ENCODE measurements around the gene PDPN. TPM values are rescaled to one million over a fixed set of nuclear protein-coding genes. Genes with fewer than 3 reads are reported as not detected.

Gene PDPN
- total and polyA plus RNA-seq, 2 of the 4 experiments (the other 2 are of a cell fraction) = 0.31 TPM; not detected in 1

DNA sequence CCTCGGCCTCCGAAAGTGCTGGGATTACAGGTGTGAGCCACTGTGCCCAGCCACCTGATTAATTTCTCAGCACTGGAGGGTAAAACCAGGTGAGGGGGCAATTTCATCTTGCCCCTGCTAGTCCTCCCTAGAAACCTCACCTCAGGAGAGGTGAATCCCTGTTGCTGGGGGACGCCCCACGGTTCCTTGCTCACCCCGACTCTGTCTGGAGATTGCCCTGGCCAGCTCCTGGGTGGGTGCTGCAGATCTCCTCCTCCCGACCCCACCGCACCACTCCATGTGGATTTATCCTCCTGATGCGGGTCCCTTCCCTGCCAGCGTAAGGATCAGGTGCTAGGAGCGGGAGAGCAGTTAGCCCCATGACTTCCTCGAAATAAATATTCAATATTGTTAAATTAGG lies 34.9 kb downstream of the PDPN start:
- H3K4me1 ChIP-seq (ENCODE audit: control insufficient read depth, insufficient read depth, low read length) = peaks cover 2% of the 10 kb centered on the region; the same call in 1 of the 2 replicates
- H4K91ac ChIP-seq (ENCODE audit: insufficient read depth, low read depth, low read length) = no peak overlapping the region
- in situ Hi-C loops (cut with MboI; ENCODE audit: low sequenced_read_pairs) = no loop called here
- H2BK20ac ChIP-seq (ENCODE audit: low read depth, low read length) = no peak overlapping the region
- no peak overlapping the region for H3K4me3 ChIP-seq (ENCODE audit: insufficient read depth, low read depth, low read length)
- BruUV-seq (replicated peaks) = no TSS peak
- H3K27ac ChIP-seq (ENCODE audit: insufficient read depth, low read length) = no peak overlapping the region
- intact Hi-C loops (cut with micrococcal nuclease) = no loop called here
- H3K9me3 ChIP-seq (ENCODE audit: control insufficient read depth, insufficient read depth, low read length) = peaks cover 24% of the 10 kb centered on the region
- dilution Hi-C loops (cut with HindIII; ENCODE audit: low sequenced_read_pairs, unreplicated experiment) = no loop called here
- no peak overlapping the region for H4K5ac ChIP-seq (ENCODE audit: low read depth, low read length)
- no peak overlapping the region for H2AK5ac ChIP-seq (ENCODE audit: low read depth, low read length)
- H4K20me1 ChIP-seq (ENCODE audit: insufficient read depth, low read length) = no peaks in the 10 kb centered on the region
- H3K27me3 ChIP-seq (ENCODE audit: control insufficient read depth, insufficient read depth, low read length) = no peaks in the 10 kb centered on the region
- DNase-seq = no peak
- H3K23ac ChIP-seq (ENCODE audit: low read depth, low read length) = no peak overlapping the region
- H3K56ac ChIP-seq (ENCODE audit: extremely low read depth, insufficient read depth, low read length) = no peak overlapping the region
- H2AFZ ChIP-seq (replicated peaks; ENCODE audit: low read length, poor library complexity) = no peak overlapping the region
- no peak overlapping the region for H3K18ac ChIP-seq (ENCODE audit: low read depth, low read length)
- CTCF ChIA-PET = no interaction called here
- H3K9me1 ChIP-seq (ENCODE audit: insufficient read depth, low read length) = no peaks in the 10 kb centered on the region
- H3K4me2 ChIP-seq (ENCODE audit: low read depth, low read length) = no peak overlapping the region
- no peak for ATAC-seq (ENCODE audit: low read depth)
- no peak for TF ChIP-seq POLR2A (IDR thresholded peaks at IDR 0.05; ENCODE audit: low read depth, low read length)
- TF ChIP-seq, protein P1, sequence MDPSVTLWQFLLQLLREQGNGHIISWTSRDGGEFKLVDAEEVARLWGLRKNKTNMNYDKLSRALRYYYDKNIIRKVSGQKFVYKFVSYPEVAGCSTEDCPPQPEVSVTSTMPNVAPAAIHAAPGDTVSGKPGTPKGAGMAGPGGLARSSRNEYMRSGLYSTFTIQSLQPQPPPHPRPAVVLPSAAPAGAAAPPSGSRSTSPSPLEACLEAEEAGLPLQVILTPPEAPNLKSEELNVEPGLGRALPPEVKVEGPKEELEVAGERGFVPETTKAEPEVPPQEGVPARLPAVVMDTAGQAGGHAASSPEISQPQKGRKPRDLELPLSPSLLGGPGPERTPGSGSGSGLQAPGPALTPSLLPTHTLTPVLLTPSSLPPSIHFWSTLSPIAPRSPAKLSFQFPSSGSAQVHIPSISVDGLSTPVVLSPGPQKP (IDR thresholded peaks at IDR 0.05; ENCODE audit: borderline replicate concordance, low read depth, low read length) = no peak
- TF ChIP-seq MAZ (IDR thresholded peaks at IDR 0.05; ENCODE audit: borderline replicate concordance, low read depth, low read length) = no peak
- TF ChIP-seq RCOR1 (IDR thresholded peaks at IDR 0.05; ENCODE audit: insufficient replicate concordance, low read length) = no peak
- TF ChIP-seq CEBPB (IDR thresholded peaks at IDR 0.05; ENCODE audit: low read depth, low read length) = no peak
- no peak for TF ChIP-seq MXI1 (IDR thresholded peaks at IDR 0.05; ENCODE audit: borderline replicate concordance, low read depth, low read length)
- no peak for TF ChIP-seq FOS (IDR thresholded peaks at IDR 0.05; ENCODE audit: low read depth, low read length)
- TF ChIP-seq, protein P2, sequence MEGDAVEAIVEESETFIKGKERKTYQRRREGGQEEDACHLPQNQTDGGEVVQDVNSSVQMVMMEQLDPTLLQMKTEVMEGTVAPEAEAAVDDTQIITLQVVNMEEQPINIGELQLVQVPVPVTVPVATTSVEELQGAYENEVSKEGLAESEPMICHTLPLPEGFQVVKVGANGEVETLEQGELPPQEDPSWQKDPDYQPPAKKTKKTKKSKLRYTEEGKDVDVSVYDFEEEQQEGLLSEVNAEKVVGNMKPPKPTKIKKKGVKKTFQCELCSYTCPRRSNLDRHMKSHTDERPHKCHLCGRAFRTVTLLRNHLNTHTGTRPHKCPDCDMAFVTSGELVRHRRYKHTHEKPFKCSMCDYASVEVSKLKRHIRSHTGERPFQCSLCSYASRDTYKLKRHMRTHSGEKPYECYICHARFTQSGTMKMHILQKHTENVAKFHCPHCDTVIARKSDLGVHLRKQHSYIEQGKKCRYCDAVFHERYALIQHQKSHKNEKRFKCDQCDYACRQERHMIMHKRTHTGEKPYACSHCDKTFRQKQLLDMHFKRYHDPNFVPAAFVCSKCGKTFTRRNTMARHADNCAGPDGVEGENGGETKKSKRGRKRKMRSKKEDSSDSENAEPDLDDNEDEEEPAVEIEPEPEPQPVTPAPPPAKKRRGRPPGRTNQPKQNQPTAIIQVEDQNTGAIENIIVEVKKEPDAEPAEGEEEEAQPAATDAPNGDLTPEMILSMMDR (conservative IDR thresholded peaks at IDR 0.05; ENCODE audit: low read depth, low read length) = no peak
- TF ChIP-seq RFX5 (IDR thresholded peaks at IDR 0.05; ENCODE audit: low read depth, low read length) = no peak
- TF ChIP-seq, protein P3, sequence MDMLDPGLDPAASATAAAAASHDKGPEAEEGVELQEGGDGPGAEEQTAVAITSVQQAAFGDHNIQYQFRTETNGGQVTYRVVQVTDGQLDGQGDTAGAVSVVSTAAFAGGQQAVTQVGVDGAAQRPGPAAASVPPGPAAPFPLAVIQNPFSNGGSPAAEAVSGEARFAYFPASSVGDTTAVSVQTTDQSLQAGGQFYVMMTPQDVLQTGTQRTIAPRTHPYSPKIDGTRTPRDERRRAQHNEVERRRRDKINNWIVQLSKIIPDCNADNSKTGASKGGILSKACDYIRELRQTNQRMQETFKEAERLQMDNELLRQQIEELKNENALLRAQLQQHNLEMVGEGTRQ (IDR thresholded peaks at IDR 0.05; ENCODE audit: low read depth, low read length) = no peak
- no peak for TF ChIP-seq RAD21 (IDR thresholded peaks at IDR 0.05; ENCODE audit: low read length)
- TF ChIP-seq NFE2L2 (IDR thresholded peaks at IDR 0.05; ENCODE audit: low read depth, low read length) = no peak
- no peak for TF ChIP-seq BHLHE40 (IDR thresholded peaks at IDR 0.05; ENCODE audit: low read depth, low read length)
- no peak for TF ChIP-seq SMC3 (IDR thresholded peaks at IDR 0.05; ENCODE audit: low read depth, low read length)
- H2BK5ac ChIP-seq (ENCODE audit: low read depth, low read length, poor library complexity, severe bottlenecking) = no peak overlapping the region
- no peak overlapping the region for H2AK9ac ChIP-seq (replicated peaks; ENCODE audit: low read depth, low read length, poor library complexity)
- no peak overlapping the region for H3K14ac ChIP-seq (replicated peaks; ENCODE audit: low read depth, low read length)
- H4K8ac ChIP-seq (ENCODE audit: low read depth in 2 of 2, low read length in 2 of 2) = no peak overlapping the region
- POLR2A ChIA-PET (ENCODE audit: unreplicated experiment) = no interaction called here
- 100% methylated on average over 1 of the region's 11 CpGs; no CpG with 5 or more reads in 1 of the 2 experiments for WGBS, 2 experiments (ENCODE audit: extremely low coverage in 2 of 2, insufficient read length in 1 of 2)
- H3K9ac ChIP-seq (ENCODE audit: low read depth, low read length) = no peak overlapping the region
- no peaks in the 10 kb centered on the region for H3K79me1 ChIP-seq (ENCODE audit: low read depth in 1 of 2, low read length in 2 of 2)
- H3K4ac ChIP-seq (ENCODE audit: low read depth, low read length) = no peak overlapping the region
- H2BK15ac ChIP-seq (ENCODE audit: low read depth, low read length) = no peak overlapping the region
- H3K36me3 ChIP-seq (ENCODE audit: control insufficient read depth, insufficient read depth, low read length) = no peaks in the 10 kb centered on the region
- H2BK120ac ChIP-seq (ENCODE audit: low read depth, low read length) = no peak overlapping the region

All from IMR-90 (cell line).